HEK293 (cell line): ENCODE data around the gene ATP6V1A.

Source experiments
- CTCF ChIA-PET: fragments of 350-600 bp; formaldehyde crosslinking; extraction: SDS; loops from one replicate; lab custom pipeline; 2021; ENCODE audit warnings: antibody characterized with exemption; lab: Yijun Ruan, JAX
- POLR2A ChIA-PET: fragments of 300-600 bp; formaldehyde crosslinking; extraction: SDS; loops from one replicate; lab custom pipeline; 2020; ENCODE audit warnings: antibody characterized with exemption, inconsistent platforms; lab: Yijun Ruan, JAX
- H3K27ac ChIP-seq: fragments of 200-500 bp; sonication (Bioruptor generic); 2 replicates; pipeline ENCODE4 v1.5.1; 2014; ENCODE audit warnings: low read depth, low read length, control low read depth, inconsistent platforms; ENCODE audit errors: extremely low read depth
- H3K36me3 ChIP-seq, 2 experiments: fragments of 200-500 bp in 1 of 2; sonication (Bioruptor generic) in 1 of 2; 1 replicate in 1 of 2; 2 replicates in 1 of 2; pipeline ENCODE4 v1.5.1; 2014 to 2017; ENCODE audit warnings: inconsistent platforms in 2 of 2, low read length in 2 of 2; ENCODE audit not compliant: control insufficient read depth in 2 of 2, insufficient read depth in 1 of 2
- H3K4me1 ChIP-seq: fragments of 200-500 bp; sonication (Bioruptor generic); 2 replicates; pipeline ENCODE4 v1.5.1; 2014; ENCODE audit warnings: mild to moderate bottlenecking, low read length, inconsistent platforms; ENCODE audit not compliant: control insufficient read depth, insufficient read depth
- H3K4me3 ChIP-seq: 2 replicates; pipeline ENCODE4 v1.5.1; 2011; ENCODE audit warnings: low read depth, mild to moderate bottlenecking, control low read depth, low read length, moderate library complexity
- H3K9me3 ChIP-seq: fragments of 200-500 bp; sonication (Bioruptor generic); 2 replicates; pipeline ENCODE4 v1.5.1; 2014; ENCODE audit warnings: low read depth, low read length, inconsistent platforms; ENCODE audit not compliant: control insufficient read depth, insufficient read depth
- KLF8 ChIP-seq: fragments of 450-650 bp; formaldehyde crosslinking; IDR thresholded peaks from 2 replicates; pipeline ENCODE4 v1.5.1; 2016; ENCODE audit warnings: missing biosample characterization, missing genetic modification characterization
- SCRT2 ChIP-seq: fragments of 450-650 bp; formaldehyde crosslinking; IDR thresholded peaks from 2 replicates; pipeline ENCODE4 v1.5.1; 2016; ENCODE audit warnings: missing biosample characterization, missing genetic modification characterization
- SP7 ChIP-seq: fragments of 450-650 bp; formaldehyde crosslinking; IDR thresholded peaks from 2 replicates; pipeline ENCODE4 v1.5.1; 2016; ENCODE audit warnings: missing biosample characterization, missing genetic modification characterization
- TRIM28 ChIP-seq: IDR thresholded peaks from 2 replicates; pipeline ENCODE4 v1.6.1; 2011; ENCODE audit warnings: low read length, control low read depth, borderline replicate concordance
- ZBTB21 ChIP-seq: fragments of 450-650 bp; formaldehyde crosslinking; IDR thresholded peaks from 2 replicates; pipeline ENCODE4 v1.5.1; 2017; ENCODE audit warnings: missing biosample characterization, missing genetic modification characterization
- ZBTB48 ChIP-seq: fragments of 450-650 bp; formaldehyde crosslinking; IDR thresholded peaks from 2 replicates; pipeline ENCODE4 v1.5.1; 2016; ENCODE audit warnings: missing biosample characterization, missing genetic modification characterization
- ZNF146 ChIP-seq: fragments of 450-650 bp; formaldehyde crosslinking; IDR thresholded peaks from 2 replicates; pipeline ENCODE4 v1.5.1; 2016; ENCODE audit warnings: missing biosample characterization, missing genetic modification characterization
- ZNF174 ChIP-seq: fragments of 450-650 bp; formaldehyde crosslinking; IDR thresholded peaks from 2 replicates; pipeline ENCODE4 v1.5.0; 2017; ENCODE audit warnings: missing biosample characterization, mild to moderate bottlenecking, missing genetic modification characterization
- ZNF239 ChIP-seq: fragments of 450-650 bp; formaldehyde crosslinking; IDR thresholded peaks from 2 replicates; pipeline ENCODE4 v1.5.1; 2016; ENCODE audit warnings: missing biosample characterization, missing genetic modification characterization
- ZNF274 ChIP-seq, 2 experiments: fragments of 200-500 bp in 1 of 2; fragments of 450-650 bp in 1 of 2; sonication (Bioruptor generic) in 1 of 2; formaldehyde crosslinking in 1 of 2; IDR thresholded peaks; 2 replicates each; pipeline versions ENCODE4 v1.5.1 to v1.6.1; 2014 to 2016; ENCODE audit warnings: borderline replicate concordance in 1 of 2, inconsistent platforms in 1 of 2, low read length in 1 of 2, missing biosample characterization in 1 of 2, missing genetic modification characterization in 1 of 2
- ZNF302 ChIP-seq: fragments of 450-650 bp; formaldehyde crosslinking; IDR thresholded peaks from 2 replicates; pipeline ENCODE4 v1.5.1; 2016; ENCODE audit warnings: missing biosample characterization, missing genetic modification characterization, low read depth
- ZNF335 ChIP-seq: fragments of 450-650 bp; formaldehyde crosslinking; conservative IDR thresholded peaks from 2 replicates; pipeline ENCODE4 v1.5.1; 2016; ENCODE audit warnings: missing biosample characterization, missing genetic modification characterization
- ZNF354C ChIP-seq: fragments of 450-650 bp; formaldehyde crosslinking; IDR thresholded peaks from 2 replicates; pipeline ENCODE4 v1.5.1; 2016; ENCODE audit warnings: missing biosample characterization, missing genetic modification characterization, low read depth, borderline replicate concordance
- ZNF530 ChIP-seq: fragments of 450-650 bp; formaldehyde crosslinking; IDR thresholded peaks from 2 replicates; pipeline ENCODE4 v1.5.1; 2016; ENCODE audit warnings: low read depth, missing biosample characterization, missing genetic modification characterization
- ZNF791 ChIP-seq: fragments of 450-650 bp; formaldehyde crosslinking; IDR thresholded peaks from 2 replicates; pipeline ENCODE4 v1.5.1; 2016; ENCODE audit warnings: missing biosample characterization, missing genetic modification characterization
- TF ChIP-seq, protein P1 (sequence below): fragments of 450-650 bp; formaldehyde crosslinking; IDR thresholded peaks from 2 replicates; pipeline ENCODE4 v1.5.1; 2016; ENCODE audit warnings: missing biosample characterization, missing genetic modification characterization
- TF ChIP-seq, protein P2 (sequence below): fragments of 450-650 bp; formaldehyde crosslinking; IDR thresholded peaks from 2 replicates; pipeline ENCODE4 v1.5.1; 2017; ENCODE audit warnings: missing biosample characterization, missing genetic modification characterization
- TF ChIP-seq, protein P3 (sequence below): fragments of 450-650 bp; formaldehyde crosslinking; IDR thresholded peaks from 2 replicates; pipeline ENCODE4 v1.5.1; 2017; ENCODE audit warnings: missing biosample characterization, mild to moderate bottlenecking, missing genetic modification characterization, moderate library complexity
- TF ChIP-seq, protein P4 (sequence below): fragments of 450-650 bp; formaldehyde crosslinking; IDR thresholded peaks from 2 replicates; pipeline ENCODE4 v1.5.1; 2016; ENCODE audit warnings: missing biosample characterization, missing genetic modification characterization

The ATP6V1A gene

DNA sequence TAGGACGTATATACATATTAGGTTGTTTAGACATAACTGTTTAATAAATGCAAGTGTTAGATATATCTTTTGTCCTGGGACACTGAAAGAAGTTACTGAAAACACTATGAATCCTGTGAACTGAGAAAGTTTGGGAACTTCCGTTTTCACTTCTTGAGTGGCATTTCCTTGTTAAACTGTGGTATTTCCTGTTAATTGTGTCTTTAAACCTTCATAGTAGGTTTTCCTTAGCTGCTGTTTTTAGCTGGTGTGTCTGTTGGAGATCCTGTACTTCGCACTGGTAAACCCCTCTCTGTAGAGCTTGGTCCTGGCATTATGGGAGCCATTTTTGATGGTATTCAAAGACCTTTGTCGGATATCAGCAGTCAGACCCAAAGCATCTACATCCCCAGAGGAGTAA, 37.1 kb downstream of the ATP6V1A start:
- H3K36me3 ChIP-seq = peaks cover 4 to 19% of the 10 kb centered on the region in 2 experiments; a peak in 2 of 3 replicates
- no peaks in the 10 kb centered on the region for H3K9me3 ChIP-seq
- TF ChIP-seq, protein P1, sequence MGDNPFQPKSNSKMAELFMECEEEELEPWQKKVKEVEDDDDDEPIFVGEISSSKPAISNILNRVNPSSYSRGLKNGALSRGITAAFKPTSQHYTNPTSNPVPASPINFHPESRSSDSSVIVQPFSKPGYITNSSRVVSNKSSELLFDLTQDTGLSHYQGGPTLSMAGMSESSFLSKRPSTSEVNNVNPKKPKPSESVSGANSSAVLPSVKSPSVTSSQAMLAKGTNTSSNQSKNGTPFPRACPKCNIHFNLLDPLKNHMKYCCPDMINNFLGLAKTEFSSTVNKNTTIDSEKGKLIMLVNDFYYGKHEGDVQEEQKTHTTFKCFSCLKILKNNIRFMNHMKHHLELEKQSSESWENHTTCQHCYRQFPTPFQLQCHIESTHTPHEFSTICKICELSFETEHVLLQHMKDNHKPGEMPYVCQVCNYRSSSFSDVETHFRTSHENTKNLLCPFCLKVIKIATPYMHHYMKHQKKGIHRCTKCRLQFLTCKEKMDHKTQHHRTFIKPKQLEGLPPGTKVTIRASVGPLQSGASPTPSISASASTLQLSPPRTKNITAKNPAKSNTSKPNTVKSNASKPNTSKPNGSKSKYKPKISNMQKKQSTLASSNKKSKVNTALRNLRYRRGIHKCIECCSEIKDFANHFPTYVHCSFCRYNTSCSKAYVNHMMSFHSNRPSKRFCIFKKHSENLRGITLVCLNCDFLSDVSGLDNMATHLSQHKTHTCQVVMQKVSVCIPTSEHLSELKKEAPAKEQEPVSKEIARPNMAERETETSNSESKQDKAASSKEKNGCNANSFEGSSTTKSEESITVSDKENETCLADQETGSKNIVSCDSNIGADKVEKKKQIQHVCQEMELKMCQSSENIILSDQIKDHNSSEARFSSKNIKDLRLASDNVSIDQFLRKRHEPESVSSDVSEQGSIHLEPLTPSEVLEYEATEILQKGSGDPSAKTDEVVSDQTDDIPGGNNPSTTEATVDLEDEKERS (tag by site-specific recombination) = no peak
- TF ChIP-seq ZNF335 (tag by site-specific recombination) (no peak), ZNF302 (no peak), SP7 (tag by site-specific recombination) (no peak)
- no peak overlapping the region for H3K4me3 ChIP-seq
- H3K4me1 ChIP-seq = no peaks in the 10 kb centered on the region
- POLR2A ChIA-PET = no interaction called here
- CTCF ChIA-PET = no interaction called here
- no peak overlapping the region for H3K27ac ChIP-seq

DNA sequence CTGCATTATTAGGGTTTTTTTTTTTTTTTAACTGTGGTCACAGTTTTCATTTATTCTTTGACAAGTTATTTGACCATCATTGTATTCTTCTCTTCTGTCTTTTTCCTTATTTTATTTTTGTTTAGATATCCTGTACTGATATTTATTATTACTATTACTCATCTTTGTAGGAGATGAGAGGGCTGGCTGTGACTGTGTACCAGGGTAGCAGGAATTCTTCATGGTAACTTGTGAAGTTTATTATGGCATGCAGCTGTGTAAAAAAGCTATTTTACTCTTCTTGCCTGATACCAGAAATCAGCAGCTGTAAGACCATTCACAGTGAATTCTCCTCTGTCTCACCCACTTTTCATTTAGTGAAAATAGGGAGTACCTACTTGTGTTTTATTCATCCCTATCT, 44.5 kb downstream of the ATP6V1A start:
- Histone ChIP-seq H3K9me3 (no peaks in the 10 kb centered on the region), H3K36me3 (peaks cover 6 to 49% of the 10 kb centered on the region in 2 experiments; a peak in 2 of 3 replicates), H3K4me1 (no peaks in the 10 kb centered on the region), H3K27ac (no peak overlapping the region), H3K4me3 (no peak overlapping the region)
- ChIA-PET CTCF (interaction anchor here (0.7 kb wide), 1 partner anchor 105 kb away, joined by 5 read pairs; no protein-coding TSS in a partner anchor), POLR2A (no interaction called here)
- TF ChIP-seq ZNF791 (no peak), TRIM28 (no peak), ZNF274 (IDR thresholded peaks at IDR 0.05; ENCODE audit: low read length) (no peak), ZNF274 (tag by site-specific recombination; IDR thresholded peaks at IDR 0.05; ENCODE audit: borderline replicate concordance) (no peak), ZBTB21 (tag by site-specific recombination) (no peak), ZNF174 (tag by site-specific recombination) (no peak), SP7 (tag by site-specific recombination) (no peak), ZNF354C (tag by site-specific recombination) (no peak), SCRT2 (tag by site-specific recombination) (no peak), ZNF239 (tag by site-specific recombination) (no peak), ZNF530 (tag by site-specific recombination) (no peak), KLF8 (tag by site-specific recombination) (no peak), ZNF302 (no peak), ZBTB48 (tag by site-specific recombination) (no peak), ZNF146 (tag by site-specific recombination) (no peak)
- TF ChIP-seq, protein P2, sequence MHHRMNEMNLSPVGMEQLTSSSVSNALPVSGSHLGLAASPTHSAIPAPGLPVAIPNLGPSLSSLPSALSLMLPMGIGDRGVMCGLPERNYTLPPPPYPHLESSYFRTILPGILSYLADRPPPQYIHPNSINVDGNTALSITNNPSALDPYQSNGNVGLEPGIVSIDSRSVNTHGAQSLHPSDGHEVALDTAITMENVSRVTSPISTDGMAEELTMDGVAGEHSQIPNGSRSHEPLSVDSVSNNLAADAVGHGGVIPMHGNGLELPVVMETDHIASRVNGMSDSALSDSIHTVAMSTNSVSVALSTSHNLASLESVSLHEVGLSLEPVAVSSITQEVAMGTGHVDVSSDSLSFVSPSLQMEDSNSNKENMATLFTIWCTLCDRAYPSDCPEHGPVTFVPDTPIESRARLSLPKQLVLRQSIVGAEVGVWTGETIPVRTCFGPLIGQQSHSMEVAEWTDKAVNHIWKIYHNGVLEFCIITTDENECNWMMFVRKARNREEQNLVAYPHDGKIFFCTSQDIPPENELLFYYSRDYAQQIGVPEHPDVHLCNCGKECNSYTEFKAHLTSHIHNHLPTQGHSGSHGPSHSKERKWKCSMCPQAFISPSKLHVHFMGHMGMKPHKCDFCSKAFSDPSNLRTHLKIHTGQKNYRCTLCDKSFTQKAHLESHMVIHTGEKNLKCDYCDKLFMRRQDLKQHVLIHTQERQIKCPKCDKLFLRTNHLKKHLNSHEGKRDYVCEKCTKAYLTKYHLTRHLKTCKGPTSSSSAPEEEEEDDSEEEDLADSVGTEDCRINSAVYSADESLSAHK = no peak
- TF ChIP-seq, protein P3, sequence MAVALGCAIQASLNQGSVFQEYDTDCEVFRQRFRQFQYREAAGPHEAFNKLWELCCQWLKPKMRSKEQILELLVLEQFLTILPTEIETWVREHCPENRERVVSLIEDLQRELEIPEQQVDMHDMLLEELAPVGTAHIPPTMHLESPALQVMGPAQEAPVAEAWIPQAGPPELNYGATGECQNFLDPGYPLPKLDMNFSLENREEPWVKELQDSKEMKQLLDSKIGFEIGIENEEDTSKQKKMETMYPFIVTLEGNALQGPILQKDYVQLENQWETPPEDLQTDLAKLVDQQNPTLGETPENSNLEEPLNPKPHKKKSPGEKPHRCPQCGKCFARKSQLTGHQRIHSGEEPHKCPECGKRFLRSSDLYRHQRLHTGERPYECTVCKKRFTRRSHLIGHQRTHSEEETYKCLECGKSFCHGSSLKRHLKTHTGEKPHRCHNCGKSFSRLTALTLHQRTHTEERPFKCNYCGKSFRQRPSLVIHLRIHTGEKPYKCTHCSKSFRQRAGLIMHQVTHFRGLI (tag by site-specific recombination) = no peak
- TF ChIP-seq, protein P4, sequence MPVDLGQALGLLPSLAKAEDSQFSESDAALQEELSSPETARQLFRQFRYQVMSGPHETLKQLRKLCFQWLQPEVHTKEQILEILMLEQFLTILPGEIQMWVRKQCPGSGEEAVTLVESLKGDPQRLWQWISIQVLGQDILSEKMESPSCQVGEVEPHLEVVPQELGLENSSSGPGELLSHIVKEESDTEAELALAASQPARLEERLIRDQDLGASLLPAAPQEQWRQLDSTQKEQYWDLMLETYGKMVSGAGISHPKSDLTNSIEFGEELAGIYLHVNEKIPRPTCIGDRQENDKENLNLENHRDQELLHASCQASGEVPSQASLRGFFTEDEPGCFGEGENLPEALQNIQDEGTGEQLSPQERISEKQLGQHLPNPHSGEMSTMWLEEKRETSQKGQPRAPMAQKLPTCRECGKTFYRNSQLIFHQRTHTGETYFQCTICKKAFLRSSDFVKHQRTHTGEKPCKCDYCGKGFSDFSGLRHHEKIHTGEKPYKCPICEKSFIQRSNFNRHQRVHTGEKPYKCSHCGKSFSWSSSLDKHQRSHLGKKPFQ = no peak
